H1 (cell line): Measurements from ENCODE around the gene RASGRP3. TPM values are rescaled to one million over a fixed set of nuclear protein-coding genes. Genes with fewer than 3 reads are reported as not detected.

Source experiments
- CTCF ChIA-PET: fragments of 300-600 bp; sonication (Branson Sonifier 250); formaldehyde crosslinking; loops from one replicate; lab custom pipeline; 2021; ENCODE audit not compliant: partially characterized antibody; lab: Charles Lee
- POLR2A ChIA-PET: fragments of 300-600 bp; sonication (Branson Sonifier 250); formaldehyde crosslinking; loops from one replicate; lab custom pipeline; 2021; ENCODE audit warnings: inconsistent platforms; ENCODE audit not compliant: partially characterized antibody; lab: Charles Lee
- DNase-seq, 2 experiments: peaks; one replicate each; pipeline versions ENCODE4 v3.0.0 to v3.0.0-alpha.2; 2010 to 2022; ENCODE audit warnings: low spot score in 2 of 2, low read depth in 1 of 2, mixed read lengths in 1 of 2
- FAIRE-seq: peaks from 2 replicates; lab custom pipeline; 2011; peaks lifted over from hg19 to GRCh38; lab: Jason Lieb, UNC
- H2AFZ ChIP-seq: 2 replicates; pipeline ENCODE4 v1.8.1; 2012; ENCODE audit warnings: low read length, inconsistent platforms
- H2AK5ac ChIP-seq: 2 replicates; pipeline ENCODE4 v1.6.1; 2013; ENCODE audit warnings: low read depth, low read length
- H2BK120ac ChIP-seq: replicated peaks from 2 replicates; pipeline ENCODE3; 2013; ENCODE audit warnings: low read depth, low read length, inconsistent platforms
- H2BK12ac ChIP-seq: 2 replicates; pipeline ENCODE4 v1.6.1; 2013; ENCODE audit warnings: low read depth, low read length
- H2BK15ac ChIP-seq: 2 replicates; pipeline ENCODE4 v1.6.1; 2013; ENCODE audit warnings: low read length
- H2BK20ac ChIP-seq: 2 replicates; pipeline ENCODE4 v1.6.1; 2013; ENCODE audit warnings: low read length
- H2BK5ac ChIP-seq: 2 replicates; pipeline ENCODE4 v1.6.1; 2013; ENCODE audit warnings: low read depth, low read length
- H3K14ac ChIP-seq: 2 replicates; pipeline ENCODE4 v1.6.1; 2013; ENCODE audit warnings: inconsistent platforms; ENCODE audit not compliant: insufficient read length
- H3K18ac ChIP-seq: 2 replicates; pipeline ENCODE4 v1.6.1; 2013; ENCODE audit warnings: low read length; ENCODE audit errors: extremely low read depth
- H3K23ac ChIP-seq: 2 replicates; pipeline ENCODE4 v1.6.1; 2013; ENCODE audit warnings: inconsistent platforms; ENCODE audit not compliant: insufficient read length
- H3K23me2 ChIP-seq: 2 replicates; pipeline ENCODE4 v1.6.1; 2013; ENCODE audit warnings: low read depth, low read length
- H3K27ac ChIP-seq: 2 replicates; pipeline ENCODE4 v1.6.1; 2011; ENCODE audit warnings: low read depth, low read length, inconsistent platforms
- H3K27me3 ChIP-seq, 4 experiments: replicated peaks in 1 of 4; 1 replicate in 1 of 4; 2 replicates in 3 of 4; pipeline versions ENCODE4 v1.6.1 to v1.8.1; 2011 to 2013; ENCODE audit warnings: low read length in 3 of 4, mild to moderate bottlenecking in 3 of 4, inconsistent platforms in 2 of 4, mixed read lengths in 2 of 4, moderate library complexity in 1 of 4; ENCODE audit not compliant: control insufficient read depth in 3 of 4, insufficient read depth in 3 of 4; ENCODE audit errors: extremely low read depth in 1 of 4
- H3K36me3 ChIP-seq, 4 experiments: 2 replicates each; pipeline versions ENCODE4 v1.6.1 to v1.8.1; 2011 to 2013; ENCODE audit warnings: mild to moderate bottlenecking in 4 of 4, low read length in 3 of 4, moderate library complexity in 2 of 4, control low read depth in 1 of 4, inconsistent platforms in 1 of 4; ENCODE audit not compliant: insufficient read depth in 4 of 4, control insufficient read depth in 2 of 4
- H3K4ac ChIP-seq: replicated peaks from 2 replicates; pipeline ENCODE3; 2013; ENCODE audit warnings: low read length, low read depth, mixed read lengths, inconsistent platforms; ENCODE audit not compliant: insufficient read length
- H3K4me1 ChIP-seq, 4 experiments: replicated peaks in 1 of 4; 1 replicate in 1 of 4; 2 replicates in 3 of 4; pipeline versions ENCODE4 v1.6.1 to v1.8.1; 2011 to 2013; ENCODE audit warnings: low read length in 3 of 4, inconsistent platforms in 2 of 4, mixed read lengths in 1 of 4; ENCODE audit not compliant: insufficient read depth in 4 of 4, control insufficient read depth in 3 of 4
- H3K4me2 ChIP-seq, 2 experiments: 2 replicates each; pipeline versions ENCODE4 v1.6.1 to v1.8.1; 2011 to 2013; ENCODE audit warnings: low read depth in 2 of 2, low read length in 2 of 2, control low read depth in 1 of 2, inconsistent platforms in 1 of 2, mild to moderate bottlenecking in 1 of 2; ENCODE audit not compliant: insufficient read depth in 1 of 2
- H3K4me3 ChIP-seq, 4 experiments: fragments of 200-600, 300-600 bp in 1 of 4; sonication (generic), shearing (Covaris generic), sonication (Bioruptor Twin) in 1 of 4; 2 replicates each; pipeline versions ENCODE4 v1.5.1 to v1.8.1; 2011 to 2016; ENCODE audit warnings: low read length in 4 of 4, low read depth in 3 of 4, control low read depth in 2 of 4, inconsistent platforms in 2 of 4, mild to moderate bottlenecking in 2 of 4, mixed read lengths in 1 of 4, moderate library complexity in 1 of 4; ENCODE audit not compliant: insufficient read depth in 2 of 4; ENCODE audit errors: extremely low read depth in 1 of 4
- H3K56ac ChIP-seq: replicated peaks from 2 replicates; pipeline ENCODE3; 2013; ENCODE audit warnings: low read depth, mild to moderate bottlenecking, mixed read lengths, low read length, inconsistent platforms; ENCODE audit not compliant: insufficient read length
- H3K79me1 ChIP-seq: 2 replicates; pipeline ENCODE4 v1.6.1; 2013; ENCODE audit warnings: low read depth, low read length, control low read depth
- H3K79me2 ChIP-seq, 2 experiments: 2 replicates each; pipeline versions ENCODE4 v1.6.1 to v1.8.1; 2012 to 2013; ENCODE audit warnings: low read length in 2 of 2, mild to moderate bottlenecking in 2 of 2, inconsistent platforms in 1 of 2; ENCODE audit not compliant: insufficient read depth in 2 of 2, control insufficient read depth in 1 of 2
- H3K9ac ChIP-seq, 4 experiments: replicated peaks in 1 of 4; 1 replicate in 1 of 4; 2 replicates in 3 of 4; pipeline versions ENCODE4 v1.6.1 to v1.8.1; 2011 to 2013; ENCODE audit warnings: low read depth in 3 of 4, low read length in 3 of 4, control low read depth in 2 of 4, mild to moderate bottlenecking in 2 of 4, moderate library complexity in 2 of 4, inconsistent platforms in 1 of 4; ENCODE audit errors: extremely low read depth in 1 of 4
- H3K9me3 ChIP-seq, 2 experiments: 2 replicates each; pipeline versions ENCODE4 v1.6.1 to v1.8.1; 2012 to 2013; ENCODE audit warnings: mild to moderate bottlenecking in 2 of 2, moderate library complexity in 2 of 2, control low read depth in 1 of 2, inconsistent platforms in 1 of 2, low read depth in 1 of 2, low read length in 1 of 2, mixed read lengths in 1 of 2; ENCODE audit not compliant: insufficient read depth in 2 of 2
- H4K20me1 ChIP-seq, 2 experiments: replicated peaks in 1 of 2; 2 replicates each; pipeline versions ENCODE3 to v1.8.1; 2011 to 2013; ENCODE audit warnings: inconsistent platforms in 2 of 2, low read length in 2 of 2, mild to moderate bottlenecking in 1 of 2; ENCODE audit not compliant: insufficient read depth in 2 of 2, control insufficient read depth in 1 of 2
- H4K5ac ChIP-seq: 2 replicates; pipeline ENCODE4 v1.6.1; 2013; ENCODE audit warnings: low read length, low read depth, mixed read lengths, inconsistent platforms; ENCODE audit not compliant: insufficient read length
- H4K8ac ChIP-seq: 2 replicates; pipeline ENCODE4 v1.8.0; 2013; ENCODE audit warnings: mild to moderate bottlenecking, moderate library complexity, low read length, inconsistent platforms; ENCODE audit not compliant: insufficient read depth; ENCODE audit errors: extremely low read depth
- H4K91ac ChIP-seq: replicated peaks from 2 replicates; pipeline ENCODE3; 2013; ENCODE audit warnings: low read length, mixed read lengths, inconsistent platforms; ENCODE audit not compliant: insufficient read length
- KDM5A ChIP-seq: fragments of 200-600 bp; IDR thresholded peaks from 2 replicates; pipeline ENCODE4 v1.7.1; 2012; ENCODE audit warnings: mild to moderate bottlenecking, low read length, inconsistent platforms, mixed read lengths
- NANOG ChIP-seq: IDR thresholded peaks from 2 replicates; pipeline ENCODE4 v1.6.1; 2011; ENCODE audit warnings: low read length, low read depth, mild to moderate bottlenecking, inconsistent platforms; ENCODE audit not compliant: insufficient read depth, poor library complexity, severe bottlenecking
- RAD21 ChIP-seq, 2 experiments: IDR thresholded peaks in 1 of 2; conservative IDR thresholded peaks in 1 of 2; 2 replicates each; pipeline ENCODE4 v1.6.1; 2011; ENCODE audit warnings: low read depth in 2 of 2, low read length in 2 of 2, improper control_type of control experiment in 1 of 2, inconsistent platforms in 1 of 2, mild to moderate bottlenecking in 1 of 2, moderate library complexity in 1 of 2
- SIN3A ChIP-seq, 2 experiments: IDR thresholded peaks in 1 of 2; conservative IDR thresholded peaks in 1 of 2; 2 replicates each; pipeline ENCODE4 v1.6.1; 2011 to 2012; ENCODE audit warnings: low read length in 2 of 2, improper control_type of control experiment in 1 of 2, low read depth in 1 of 2, mild to moderate bottlenecking in 1 of 2
- SP1 ChIP-seq: IDR thresholded peaks from 2 replicates; pipeline ENCODE4 v1.6.1; 2011; ENCODE audit warnings: low read depth, low read length
- SRF ChIP-seq: IDR thresholded peaks from 2 replicates; pipeline ENCODE4 v1.6.1; 2011; ENCODE audit warnings: mild to moderate bottlenecking, low read depth, low read length, moderate library complexity
- SUZ12 ChIP-seq: fragments of 200-600 bp; sonication (generic); IDR thresholded peaks from 2 replicates; pipeline ENCODE4 v1.6.1; 2012; ENCODE audit warnings: mild to moderate bottlenecking, inconsistent platforms, low read length, moderate library complexity, mixed read lengths
- TBP ChIP-seq: IDR thresholded peaks from 2 replicates; pipeline ENCODE4 v1.6.1; 2011; ENCODE audit warnings: low read depth, low read length, improper control_type of control experiment
- TCF12 ChIP-seq: IDR thresholded peaks from 2 replicates; pipeline ENCODE4 v1.6.1; 2011; ENCODE audit warnings: low read depth, mild to moderate bottlenecking, low read length
- WGBS, 2 experiments: shearing (Covaris generic) in 1 of 2; methylation state at CpG; one replicate each; pipeline versions ENCODE4 v1.1.6 to v1.1.7; 2013 to 2015; ENCODE audit warnings: low lambda C conversion rate in 2 of 2, mixed read lengths in 2 of 2, inconsistent platforms in 1 of 2, low coverage in 1 of 2, missing lambda C conversion rate in 1 of 2; ENCODE audit not compliant: insufficient replicate concordance in 2 of 2, insufficient coverage in 1 of 2, insufficient read length in 1 of 2; ENCODE audit errors: extremely low coverage in 1 of 2, missing lambda C conversion rate in 1 of 2; 5-methylcytosine and 5-hydroxymethylcytosine counted together
- polyA plus RNA-seq, 7 experiments: library from polyadenylated mRNA; depleted of rRNA in 3 of 7; stranded (reverse) in 5 of 7; unstranded in 2 of 7; fragments of >200 nt in 5 of 7; fragments of 200-250 nt in 2 of 7; gene quantifications; 1 replicate in 5 of 7; 2 replicates in 1 of 7; 4 replicates in 1 of 7; pipeline versions ENCODE4 v1.2.1 to v1.2.3, GENCODE V29; 2011 to 2013; ENCODE audit warnings: missing spikeins in 2 of 7, mixed read lengths in 2 of 7
- total RNA-seq: library from RNA; stranded (reverse); fragmentation: NEBNext Ultra II Directional; extraction: Animal tissue kit (Norgen Biotek cat#: 25700); gene quantifications from 2 replicates; pipeline ENCODE4 v1.2.1, GENCODE V29; 2021

RASGRP3 gene
- total and polyA plus RNA-seq, 2 of the 8 experiments (the other 6 are each of a cell fraction or from before 2014, with no cell fraction given) = 0.06 TPM; not detected in 1

GRCh38 chr2:33433279-33434235 lies 42.9 kb upstream of the RASGRP3 start:
- no peak for DNase-seq
- Histone ChIP-seq H2BK15ac (no peak overlapping the region), H2BK12ac (no peak overlapping the region), H4K5ac (no peak overlapping the region), H3K14ac (no peak overlapping the region), H3K4me3 (no peak overlapping the region), H3K23me2 (no peaks in the 10 kb centered on the region), H3K4ac (no peak overlapping the region), H2AFZ (no peak overlapping the region), H3K9me3 (no peaks in the 10 kb centered on the region), H3K79me1 (no peaks in the 10 kb centered on the region), H2BK120ac (no peak overlapping the region), H3K27me3 (no peaks in the 10 kb centered on the region), H3K4me2 (no peak overlapping the region), H3K9ac (no peak overlapping the region), H2BK5ac (no peak overlapping the region), H3K36me3 (no peaks in the 10 kb centered on the region), H3K4me1 (no peaks in the 10 kb centered on the region), H3K27ac (no peak overlapping the region), H4K91ac (no peak overlapping the region), H3K56ac (no peak overlapping the region), H3K23ac (no peak overlapping the region), H4K8ac (no peak overlapping the region), H3K79me2 (no peaks in the 10 kb centered on the region), H3K18ac (no peak overlapping the region), H2AK5ac (no peak overlapping the region), H4K20me1 (no peaks in the 10 kb centered on the region), H2BK20ac (no peak overlapping the region)
- FAIRE-seq = no peak
- CTCF ChIA-PET = interaction anchor here (0.5 to 3.3 kb wide), 5 partner anchors 11 to 662 kb away, joined by 3 to 11 read pairs (median 6); no protein-coding TSS in a partner anchor
- POLR2A ChIA-PET = interaction anchor here (0.5 kb wide), 1 partner anchor 21 kb away, joined by 3 read pairs; no protein-coding TSS in a partner anchor
- WGBS, 2 experiments = 87% methylated on average over 7 of the region's 7 CpGs; no CpG with 5 or more reads in 1 of the 2 experiments
- TF ChIP-seq KDM5A = no peak
- no peak for TF ChIP-seq SUZ12
- no peak for TF ChIP-seq RAD21 (IDR thresholded peaks at IDR 0.05 in 1 of 2, conservative IDR thresholded peaks at IDR 0.05 in 1 of 2; ENCODE audit: low read depth in 2 of 2, low read length in 2 of 2)
- TF ChIP-seq SP1 = no peak
- TF ChIP-seq NANOG = no peak
- TF ChIP-seq SIN3A (conservative IDR thresholded peaks at IDR 0.05 in 1 of 2, IDR thresholded peaks at IDR 0.05 in 1 of 2; ENCODE audit: low read depth in 1 of 2, low read length in 2 of 2) = no peak
- no peak for TF ChIP-seq TBP
- TF ChIP-seq SRF = no peak
- TF ChIP-seq TCF12 = no peak
